Measurements from ENCODE around the gene LILRB4. TPM values are rescaled to one million over a fixed set of nuclear protein-coding genes. Genes with fewer than 3 reads are reported as not detected.
"Not testable (repeated sequence)": the region's sequence is repeated elsewhere in the genome, so short reads cannot be mapped to it uniquely, and the experiment has no call there.

Gene LILRB4
- 1 to 10 TPM; 1.7 to 2.5 TPM for total RNA-seq

DNA sequence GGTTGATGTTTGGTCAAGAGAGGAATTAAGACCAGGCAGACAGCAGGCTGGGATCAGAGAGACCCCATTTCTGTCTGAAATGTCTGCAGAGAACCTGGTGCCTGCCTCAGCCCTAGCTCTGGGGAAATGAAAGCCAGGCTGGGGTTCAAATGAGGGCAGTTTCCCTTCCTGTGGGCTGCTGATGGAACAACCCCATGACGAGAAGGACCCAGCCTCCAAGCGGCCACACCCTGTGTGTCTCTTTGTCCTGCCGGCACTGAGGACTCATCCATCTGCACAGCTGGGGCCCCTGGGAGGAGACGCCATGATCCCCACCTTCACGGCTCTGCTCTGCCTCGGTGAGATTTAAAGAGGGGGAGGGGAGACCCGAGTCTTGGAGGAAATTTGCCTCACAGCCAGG lies at the start of gene LILRB4:
Gene LILRB4, plus strand, starts transcription at position 256 of the 400 bp plus-strand sequence. Its CDS starts 49 bp downstream, at position 305.
- no peaks in the 10 kb centered on the region for H3K9me3 Mint-ChIP-seq
- no peaks in the 10 kb centered on the region for H3K36me3 Mint-ChIP-seq
- no peaks in the 10 kb centered on the region for H3K27me3 Mint-ChIP-seq
- no peak within 1 kb of the TSS for H3K27ac Mint-ChIP-seq
- H3K4me1 Mint-ChIP-seq: no peaks in the 10 kb centered on the region
- no peak for ATAC-seq (ENCODE audit: low read depth)
- DNase-seq: no peak
- H3K4me3 Mint-ChIP-seq: no peak within 1 kb of the TSS
- POLR2A ChIA-PET: no interaction called here

DNA sequence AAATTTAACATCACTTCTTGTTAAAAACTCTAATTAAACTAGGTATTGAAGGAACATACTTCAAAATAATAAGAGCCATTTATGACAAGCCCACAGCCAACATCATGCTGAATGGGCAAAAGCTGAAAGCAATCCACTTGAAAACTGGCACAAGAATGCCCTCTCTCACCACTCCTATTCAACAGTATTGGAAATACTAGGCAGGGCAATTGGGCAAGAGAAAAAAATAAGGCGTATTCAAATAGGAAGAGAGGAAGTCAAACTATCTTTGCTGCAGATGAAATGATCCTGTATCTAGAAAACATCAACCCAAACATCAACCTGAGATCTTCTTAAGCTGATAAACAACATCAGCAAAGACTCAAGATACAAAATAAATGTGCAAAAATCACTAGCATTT lies 48.1 kb upstream of the LILRB4 start:
- Mint-ChIP-seq H3K4me1 (peaks cover 3% of the 10 kb centered on the region), H3K36me3 (no peaks in the 10 kb centered on the region), H3K27me3 (peaks cover 21% of the 10 kb centered on the region), H3K4me3 (no peak overlapping the region), H3K9me3 (peaks cover 9% of the 10 kb centered on the region), H3K27ac (no peak overlapping the region)
- POLR2A ChIA-PET: no interaction called here
- ATAC-seq (ENCODE audit: low read depth) (no peak), DNase-seq (no peak)

DNA sequence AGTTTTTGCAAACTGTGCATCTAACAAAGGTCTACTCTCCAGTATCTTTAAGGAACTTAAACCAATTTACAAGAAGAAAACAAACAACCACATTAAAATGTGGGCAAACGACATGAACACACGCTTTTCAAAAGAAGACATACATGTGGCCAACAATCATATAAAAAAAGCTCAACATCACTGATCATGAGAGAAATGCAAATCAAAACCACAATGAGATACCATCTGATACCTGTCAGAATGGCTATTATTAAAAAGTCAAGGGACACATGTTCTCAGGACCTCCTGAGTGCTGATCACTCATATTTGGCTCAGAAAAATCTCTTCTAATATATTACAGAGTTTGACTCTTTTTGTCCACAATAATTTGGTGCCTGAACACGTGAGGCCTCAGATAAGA lies 46.7 kb upstream of the LILRB4 start:
- Mint-ChIP-seq H3K36me3 (no peaks in the 10 kb centered on the region), H3K4me1 (peaks cover 3% of the 10 kb centered on the region), H3K9me3 (peaks cover 7% of the 10 kb centered on the region), H3K27me3 (peaks cover 26% of the 10 kb centered on the region), H3K27ac (no peak overlapping the region), H3K4me3 (no peak overlapping the region)
- ATAC-seq (ENCODE audit: low read depth) (no peak), DNase-seq (no peak)
- POLR2A ChIA-PET: no interaction called here

DNA sequence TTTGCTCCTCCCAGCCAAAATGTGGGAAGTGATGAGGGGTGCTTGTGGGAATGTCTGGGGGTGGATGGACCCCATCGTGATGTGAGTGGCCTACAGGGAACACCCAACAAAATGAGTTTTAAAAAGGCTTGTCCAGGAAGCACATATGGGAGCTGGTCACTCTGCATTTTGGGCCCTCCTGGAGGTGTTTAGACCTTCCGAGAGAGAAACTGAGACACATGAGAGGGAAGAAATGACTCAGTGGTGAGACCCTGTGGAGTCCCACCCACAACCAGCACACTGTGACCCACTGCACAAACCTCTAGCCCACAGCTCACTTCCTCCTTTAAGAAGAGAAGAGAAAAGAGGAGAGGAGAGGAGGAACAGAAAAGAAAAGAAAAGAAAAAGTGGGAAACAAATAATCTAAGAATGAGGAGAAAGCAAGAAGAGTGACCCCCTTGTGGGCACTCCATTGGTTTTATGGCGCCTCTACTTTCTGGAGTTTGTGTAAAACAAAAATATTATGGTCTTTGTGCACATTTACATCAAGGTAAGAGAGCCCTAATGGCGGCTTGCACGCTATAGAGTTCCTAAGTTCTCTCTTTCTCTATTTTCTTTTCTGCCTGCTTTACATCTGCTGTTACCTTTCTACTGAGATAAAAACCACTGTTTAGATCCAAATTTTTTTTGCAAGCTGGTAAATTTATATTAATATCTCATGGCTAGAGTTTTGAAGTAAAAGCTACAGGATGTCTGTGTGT lies 45.8 kb upstream of the LILRB4 start:
- Mint-ChIP-seq H3K4me3 (no peak overlapping the region), H3K36me3 (no peaks in the 10 kb centered on the region), H3K4me1 (peaks cover 3% of the 10 kb centered on the region), H3K9me3 (peaks cover 5% of the 10 kb centered on the region), H3K27me3 (peaks cover 36% of the 10 kb centered on the region), H3K27ac (no peak overlapping the region)
- DNase-seq (no peak), ATAC-seq (ENCODE audit: low read depth) (no peak)
- POLR2A ChIA-PET: no interaction called here

DNA sequence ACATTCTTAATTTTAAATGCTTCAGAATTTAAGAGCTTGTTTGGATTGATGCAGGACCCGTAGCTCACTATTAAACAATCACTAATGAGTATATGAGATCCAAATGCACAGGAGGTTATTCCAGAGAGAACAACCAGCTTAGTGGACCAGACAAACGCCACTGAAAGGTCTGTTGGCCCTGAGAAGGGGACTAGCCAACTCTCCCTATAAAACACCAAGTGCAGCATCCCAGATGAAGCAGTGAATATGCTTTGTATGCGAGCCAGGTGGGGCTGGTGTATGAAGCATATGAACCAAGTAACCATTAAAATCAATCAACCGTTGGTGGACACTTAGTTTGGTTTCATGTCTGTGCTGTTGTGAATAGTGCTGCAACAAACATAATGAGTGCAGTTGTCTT lies 42.3 kb upstream of the LILRB4 start:
- DNase-seq: no peak
- Mint-ChIP-seq H3K4me1 (peaks cover 3% of the 10 kb centered on the region), H3K4me3 (no peak overlapping the region)

DNA sequence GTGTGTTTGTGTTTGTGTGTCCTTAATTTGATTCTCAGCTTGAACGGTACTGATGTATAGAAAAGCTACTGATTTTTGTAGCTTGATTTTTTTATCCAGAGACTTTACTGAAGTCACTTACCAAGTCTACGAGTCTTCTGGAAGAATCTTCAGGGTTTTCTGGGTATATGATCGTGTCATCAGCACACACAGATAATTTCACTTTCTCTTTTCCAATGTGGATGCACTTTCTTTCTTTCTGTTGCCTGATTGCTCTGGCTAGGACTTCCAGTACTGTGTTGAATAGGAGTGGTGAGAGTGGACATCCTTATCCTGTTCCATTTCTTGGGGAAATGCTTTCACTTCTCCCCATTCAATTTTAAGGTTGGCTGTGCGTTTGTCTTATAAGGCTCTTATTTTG lies 40.4 kb upstream of the LILRB4 start:
- H3K4me3 Mint-ChIP-seq: no peak overlapping the region
- peaks cover 33% of the 10 kb centered on the region for H3K27me3 Mint-ChIP-seq
- ATAC-seq (ENCODE audit: low read depth) (no peak), DNase-seq (no peak)
- H3K27ac Mint-ChIP-seq: no peak overlapping the region
- no peaks in the 10 kb centered on the region for H3K9me3 Mint-ChIP-seq
- POLR2A ChIA-PET: no interaction called here
- H3K4me1 Mint-ChIP-seq: no peaks in the 10 kb centered on the region
- H3K36me3 Mint-ChIP-seq: no peaks in the 10 kb centered on the region

More for the DNA sequence above, 42.3 kb upstream of the LILRB4 start:
- no peak overlapping the region for H3K27ac Mint-ChIP-seq
- peaks cover 40% of the 10 kb centered on the region for H3K27me3 Mint-ChIP-seq
- ATAC-seq (ENCODE audit: low read depth): no peak
- POLR2A ChIA-PET: no interaction called here
- no peaks in the 10 kb centered on the region for H3K36me3 Mint-ChIP-seq
- no peaks in the 10 kb centered on the region for H3K9me3 Mint-ChIP-seq

DNA sequence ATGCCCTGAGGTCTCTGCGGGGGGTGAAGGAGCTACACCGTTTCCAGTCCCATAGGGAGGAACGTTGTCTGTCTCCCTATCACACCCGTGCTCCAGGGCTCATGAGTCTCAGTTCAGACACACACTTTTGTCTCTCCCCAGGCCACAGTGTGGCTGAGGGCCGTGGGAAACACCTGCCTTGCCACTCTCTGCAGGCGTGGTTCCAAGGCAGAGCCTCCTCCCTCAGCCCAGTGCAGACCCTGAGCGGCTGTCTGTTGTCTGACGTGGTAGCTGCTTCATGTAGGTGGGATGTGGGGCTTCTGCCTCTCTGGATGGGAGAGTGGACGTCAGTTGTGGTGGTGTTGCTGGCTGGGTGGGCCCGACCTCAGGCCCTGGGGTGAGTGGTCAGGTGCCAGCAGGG lies 38.6 kb upstream of the LILRB4 start:
- H3K27ac Mint-ChIP-seq; H3K4me3 Mint-ChIP-seq; ATAC-seq (ENCODE audit: low read depth); H3K4me1 Mint-ChIP-seq; H3K36me3 Mint-ChIP-seq; DNase-seq; POLR2A ChIA-PET; H3K9me3 Mint-ChIP-seq: not testable (repeated sequence)
- H3K27me3 Mint-ChIP-seq: peaks cover 29% of the 10 kb centered on the region

DNA sequence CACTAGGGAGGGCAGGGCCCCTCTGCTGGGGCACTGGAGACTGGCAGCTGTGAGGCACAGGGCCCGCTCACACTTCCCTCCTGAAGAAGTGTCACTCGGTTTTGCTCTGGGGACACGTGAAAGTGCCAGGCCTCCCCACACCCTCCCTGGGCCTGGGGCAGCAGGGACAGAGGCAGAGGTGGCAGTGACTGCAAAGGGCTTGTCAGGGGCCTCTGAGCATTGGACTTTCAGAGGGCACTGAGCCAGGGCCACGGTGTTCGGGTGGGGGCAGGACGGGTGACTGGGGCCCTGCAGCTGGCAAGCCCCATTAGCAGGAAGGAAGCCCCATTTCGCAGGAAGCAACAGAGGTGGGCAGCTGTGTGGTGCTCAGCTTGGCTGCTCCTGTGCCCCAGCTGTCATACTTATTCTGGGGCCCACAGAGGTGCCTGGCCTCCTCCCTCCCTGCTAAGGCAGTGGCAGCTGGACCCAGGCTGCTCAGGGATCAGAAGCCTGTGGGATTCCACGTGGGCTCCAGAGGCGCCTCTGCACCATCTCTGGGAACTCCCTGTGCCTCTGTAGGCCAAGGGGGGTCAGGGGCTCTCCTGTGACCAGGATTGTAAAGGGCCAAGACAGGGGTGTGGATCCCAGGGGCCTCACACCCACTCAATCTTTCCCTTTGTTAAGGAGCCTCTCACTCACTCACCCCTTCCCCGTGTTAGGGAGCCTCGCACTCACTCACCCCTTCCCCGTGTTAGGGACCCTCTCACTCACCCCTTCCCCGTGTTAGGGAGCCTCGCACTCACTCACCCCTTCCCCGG lies 37.7 kb upstream of the LILRB4 start:
- H3K27ac Mint-ChIP-seq, H3K36me3 Mint-ChIP-seq, DNase-seq, H3K9me3 Mint-ChIP-seq, H3K4me1 Mint-ChIP-seq, POLR2A ChIA-PET, H3K4me3 Mint-ChIP-seq: not testable (repeated sequence)
- peak; percentile 26 for ATAC-seq (ENCODE audit: low read depth)
- H3K27me3 Mint-ChIP-seq: peaks cover 30% of the 10 kb centered on the region

DNA sequence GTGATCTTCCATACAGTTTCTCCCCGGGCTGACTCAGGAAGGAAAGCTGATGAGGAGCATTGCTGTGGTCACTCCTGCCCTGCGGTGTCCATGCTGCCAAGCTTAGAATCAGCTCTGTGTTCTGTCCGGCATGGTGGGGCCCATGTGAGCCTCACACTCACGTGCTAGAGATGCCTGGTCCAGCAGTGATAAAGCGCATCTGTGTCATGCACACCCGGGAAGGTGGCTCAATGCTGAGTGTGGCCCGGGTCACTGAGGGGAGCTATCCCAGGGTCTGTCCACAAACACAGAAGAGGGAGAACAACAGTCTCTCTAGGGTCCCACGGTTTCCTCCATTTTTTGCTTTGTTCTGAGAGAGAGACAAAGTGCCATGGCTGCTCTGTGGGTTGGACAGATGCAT lies 36.0 kb upstream of the LILRB4 start:
- no peak overlapping the region for H3K4me3 Mint-ChIP-seq
- no peak for DNase-seq
- no peak overlapping the region for H3K27ac Mint-ChIP-seq
- no peak for ATAC-seq (ENCODE audit: low read depth)
- no peaks in the 10 kb centered on the region for H3K9me3 Mint-ChIP-seq
- H3K4me1 Mint-ChIP-seq: peaks cover 2% of the 10 kb centered on the region
- POLR2A ChIA-PET: no interaction called here
- peaks cover 22% of the 10 kb centered on the region for H3K27me3 Mint-ChIP-seq
- no peaks in the 10 kb centered on the region for H3K36me3 Mint-ChIP-seq

DNA sequence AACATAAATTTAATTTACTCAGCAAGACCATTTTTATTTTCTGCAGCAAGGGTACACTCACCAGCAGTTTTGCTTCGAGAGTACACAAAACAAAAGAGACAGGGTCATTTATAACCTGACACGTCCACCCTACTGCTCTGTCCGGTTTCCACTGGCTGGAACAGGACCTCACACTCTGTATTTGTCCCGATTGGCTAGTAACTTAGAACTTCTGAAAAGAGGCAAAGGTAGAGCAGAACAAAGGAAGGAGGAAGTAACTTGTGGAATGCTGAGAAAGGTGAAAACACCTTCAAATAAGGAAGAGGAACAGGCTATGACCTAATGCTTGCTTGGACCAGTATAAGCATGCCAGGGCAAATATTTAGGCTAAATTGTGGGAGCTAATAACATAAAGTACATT lies 34.9 kb upstream of the LILRB4 start:
- POLR2A ChIA-PET: not testable (repeated sequence)
- peaks cover 14% of the 10 kb centered on the region for H3K27me3 Mint-ChIP-seq

DNA sequence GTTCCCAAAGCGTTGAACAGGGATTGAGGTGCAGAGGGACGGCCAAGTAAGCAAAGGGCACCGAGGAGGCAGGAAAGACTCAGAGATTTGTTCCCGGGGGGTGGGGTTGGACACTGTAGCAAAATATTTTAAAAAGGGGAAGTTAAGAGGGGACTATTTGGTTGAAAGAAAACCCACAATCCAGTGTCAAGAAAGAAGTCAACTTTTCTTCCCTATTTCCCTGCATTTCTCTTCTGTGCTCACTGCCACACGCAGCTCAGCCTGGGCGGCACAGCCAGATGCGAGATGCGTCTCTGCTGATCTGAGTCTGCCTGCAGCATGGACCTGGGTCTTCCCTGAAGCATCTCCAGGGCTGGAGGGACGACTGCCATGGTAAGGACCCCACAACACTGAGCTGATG lies 32.5 kb upstream of the LILRB4 start, which contains the start of gene LILRB1:
Gene LILRB1, plus strand, starts transcription at position 223 of the 400 bp plus-strand sequence. CDS start 590 bp downstream, outside the sequence.
- ATAC-seq (ENCODE audit: low read depth); DNase-seq; H3K36me3 Mint-ChIP-seq; H3K27me3 Mint-ChIP-seq; H3K9me3 Mint-ChIP-seq; H3K4me1 Mint-ChIP-seq; POLR2A ChIA-PET; H3K27ac Mint-ChIP-seq: not testable (repeated sequence)
- H3K4me3 Mint-ChIP-seq: peak within 1 kb of the TSS; percentile 40

More for the DNA sequence above, 34.9 kb upstream of the LILRB4 start:
- not testable (repeated sequence) for H3K4me3 Mint-ChIP-seq; H3K36me3 Mint-ChIP-seq; H3K4me1 Mint-ChIP-seq; H3K27ac Mint-ChIP-seq; H3K9me3 Mint-ChIP-seq; ATAC-seq (ENCODE audit: low read depth); DNase-seq

DNA sequence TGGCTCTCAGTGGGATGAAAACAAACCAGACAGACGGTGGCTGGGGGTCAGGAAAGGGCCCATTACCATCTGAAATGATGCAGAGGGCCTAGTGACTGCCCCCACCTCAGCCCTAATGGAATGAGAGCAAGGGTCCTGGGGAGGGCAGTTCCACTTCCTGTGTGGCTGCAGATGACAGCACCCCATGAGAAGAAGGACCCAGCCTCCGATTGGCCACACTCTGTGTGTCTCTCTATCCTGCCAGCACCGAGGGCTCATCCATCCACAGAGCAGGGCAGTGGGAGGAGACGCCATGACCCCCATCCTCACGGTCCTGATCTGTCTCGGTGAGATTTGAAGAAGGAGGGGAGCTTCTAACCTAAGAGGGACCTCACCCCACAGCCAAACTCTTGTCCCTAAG lies 32.0 kb upstream of the LILRB4 start:
- Mint-ChIP-seq H3K36me3 (no peaks in the 10 kb centered on the region), H3K27me3 (peaks cover 6% of the 10 kb centered on the region), H3K4me1 (peaks cover 2% of the 10 kb centered on the region), H3K4me3 (no peak overlapping the region), H3K27ac (no peak overlapping the region), H3K9me3 (no peaks in the 10 kb centered on the region)
- ATAC-seq (ENCODE audit: low read depth): no peak
- no peak for DNase-seq
- POLR2A ChIA-PET: no interaction called here

DNA sequence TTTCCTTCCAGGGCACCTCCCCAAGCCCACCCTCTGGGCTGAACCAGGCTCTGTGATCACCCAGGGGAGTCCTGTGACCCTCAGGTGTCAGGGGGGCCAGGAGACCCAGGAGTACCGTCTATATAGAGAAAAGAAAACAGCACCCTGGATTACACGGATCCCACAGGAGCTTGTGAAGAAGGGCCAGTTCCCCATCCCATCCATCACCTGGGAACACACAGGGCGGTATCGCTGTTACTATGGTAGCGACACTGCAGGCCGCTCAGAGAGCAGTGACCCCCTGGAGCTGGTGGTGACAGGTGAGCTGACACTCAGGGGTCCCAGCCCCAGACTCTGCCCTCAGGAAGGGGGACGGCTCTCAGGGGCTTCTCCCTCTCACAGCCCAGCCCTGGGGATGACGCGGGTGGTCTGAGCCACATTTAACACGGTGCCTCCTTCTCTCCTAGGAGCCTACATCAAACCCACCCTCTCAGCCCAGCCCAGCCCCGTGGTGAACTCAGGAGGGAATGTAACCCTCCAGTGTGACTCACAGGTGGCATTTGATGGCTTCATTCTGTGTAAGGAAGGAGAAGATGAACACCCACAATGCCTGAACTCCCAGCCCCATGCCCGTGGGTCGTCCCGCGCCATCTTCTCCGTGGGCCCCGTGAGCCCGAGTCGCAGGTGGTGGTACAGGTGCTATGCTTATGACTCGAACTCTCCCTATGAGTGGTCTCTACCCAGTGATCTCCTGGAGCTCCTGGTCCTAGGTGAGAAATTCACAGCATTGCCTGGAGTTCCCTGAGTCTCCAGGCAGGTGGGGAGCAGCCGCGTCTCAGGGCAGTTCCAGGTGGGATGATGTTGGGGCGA lies 31.1 kb upstream of the LILRB4 start:
- H3K27ac Mint-ChIP-seq, POLR2A ChIA-PET, H3K27me3 Mint-ChIP-seq: not testable (repeated sequence)

More for the DNA sequence above, 31.1 kb upstream of the LILRB4 start:
- not testable (repeated sequence) for H3K36me3 Mint-ChIP-seq; ATAC-seq (ENCODE audit: low read depth); H3K9me3 Mint-ChIP-seq; H3K4me1 Mint-ChIP-seq; DNase-seq; H3K4me3 Mint-ChIP-seq
